Neural progenitor cell (in vitro differentiated cells): ENCODE data around the gene LARGE1.

Experiments
- CTCF ChIP-seq: fragments of 200-600 bp; sonication (generic); IDR thresholded peaks from 2 replicates; pipeline ENCODE4 v1.5.1; 2017; ENCODE audit warnings: antibody characterized with exemption, mild to moderate bottlenecking
- EZH2 ChIP-seq: fragments of 200-600 bp; sonication (generic); IDR thresholded peaks from 2 replicates; pipeline ENCODE4 v1.6.1; 2017; ENCODE audit warnings: antibody characterized with exemption, mild to moderate bottlenecking, moderate library complexity
- EZH2phosphoT487 ChIP-seq: fragments of 200-600 bp; sonication (generic); IDR thresholded peaks from 2 replicates; pipeline ENCODE4 v1.6.1; 2017; ENCODE audit warnings: antibody characterized with exemption

- TF ChIP-seq EZH2 (no peak), CTCF (no peak), EZH2phosphoT487 (no peak)
Observed at GRCh38 chr22:33798401-33798800, 121.9 kb downstream of the LARGE1 start.
